ENCODE data around the gene SAMD11.

The SAMD11 gene

DNA sequence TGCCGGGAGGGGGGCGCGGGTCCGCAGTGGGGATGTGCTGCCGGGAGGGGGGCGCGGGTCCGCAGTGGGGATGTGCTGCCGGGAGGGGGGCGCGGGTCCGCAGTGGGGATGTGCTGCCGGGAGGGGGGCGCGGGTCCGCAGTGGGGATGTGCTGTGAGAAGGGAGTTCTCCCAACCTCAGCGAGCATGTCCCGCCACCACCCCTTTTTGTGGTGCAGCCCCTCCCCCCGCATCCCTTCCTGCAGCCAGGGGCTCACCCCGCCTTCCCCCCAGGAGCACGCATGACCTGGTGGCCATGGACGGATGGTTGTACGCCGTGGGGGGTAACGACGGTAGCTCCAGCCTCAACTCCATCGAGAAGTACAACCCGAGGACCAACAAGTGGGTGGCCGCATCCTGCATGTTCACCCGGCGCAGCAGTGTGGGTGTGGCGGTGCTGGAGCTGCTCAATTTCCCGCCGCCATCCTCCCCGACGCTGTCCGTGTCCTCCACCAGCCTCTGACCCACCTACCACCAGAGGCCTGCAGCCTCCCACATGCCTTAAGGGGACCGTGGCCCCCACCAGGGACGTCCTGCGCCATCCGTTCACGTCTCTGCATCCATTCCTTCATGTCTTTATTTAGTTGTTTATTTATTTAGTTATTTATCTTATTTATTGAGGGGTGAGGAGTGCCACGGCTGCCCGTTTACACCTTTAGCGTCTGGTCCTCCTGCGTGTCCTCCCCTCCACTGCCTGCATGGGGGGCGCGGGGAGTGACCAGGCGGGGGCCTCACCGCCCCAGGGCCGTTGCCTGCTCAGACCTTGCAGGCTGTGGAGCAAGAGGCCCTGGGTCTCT lies 41.2 kb downstream of the SAMD11 start:
- no peaks in the 10 kb centered on the region for H3K27me3 ChIP-seq (ENCODE audit: insufficient read depth, low read depth)
- no peak overlapping the region for H3K27ac ChIP-seq
- H3K4me3 ChIP-seq (IDR thresholded peaks at IDR 0.05; ENCODE audit: insufficient read depth, low read depth, low read length) = no peak overlapping the region
- H3K9ac ChIP-seq = no peak overlapping the region
- H3K36me3 ChIP-seq (ENCODE audit: insufficient read depth) = no peaks in the 10 kb centered on the region
- H3K4me1 ChIP-seq (ENCODE audit: low read depth, poor library complexity, severe bottlenecking) = peaks cover 22% of the 10 kb centered on the region
- no peaks in the 10 kb centered on the region for H3K79me2 ChIP-seq (ENCODE audit: insufficient read depth, low read depth)
- no peaks in the 10 kb centered on the region for H4K20me1 ChIP-seq (ENCODE audit: insufficient read depth)
- TF ChIP-seq, protein P1, sequence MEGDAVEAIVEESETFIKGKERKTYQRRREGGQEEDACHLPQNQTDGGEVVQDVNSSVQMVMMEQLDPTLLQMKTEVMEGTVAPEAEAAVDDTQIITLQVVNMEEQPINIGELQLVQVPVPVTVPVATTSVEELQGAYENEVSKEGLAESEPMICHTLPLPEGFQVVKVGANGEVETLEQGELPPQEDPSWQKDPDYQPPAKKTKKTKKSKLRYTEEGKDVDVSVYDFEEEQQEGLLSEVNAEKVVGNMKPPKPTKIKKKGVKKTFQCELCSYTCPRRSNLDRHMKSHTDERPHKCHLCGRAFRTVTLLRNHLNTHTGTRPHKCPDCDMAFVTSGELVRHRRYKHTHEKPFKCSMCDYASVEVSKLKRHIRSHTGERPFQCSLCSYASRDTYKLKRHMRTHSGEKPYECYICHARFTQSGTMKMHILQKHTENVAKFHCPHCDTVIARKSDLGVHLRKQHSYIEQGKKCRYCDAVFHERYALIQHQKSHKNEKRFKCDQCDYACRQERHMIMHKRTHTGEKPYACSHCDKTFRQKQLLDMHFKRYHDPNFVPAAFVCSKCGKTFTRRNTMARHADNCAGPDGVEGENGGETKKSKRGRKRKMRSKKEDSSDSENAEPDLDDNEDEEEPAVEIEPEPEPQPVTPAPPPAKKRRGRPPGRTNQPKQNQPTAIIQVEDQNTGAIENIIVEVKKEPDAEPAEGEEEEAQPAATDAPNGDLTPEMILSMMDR (conservative IDR thresholded peaks at IDR 0.05; ENCODE audit: low read depth, low read length) = no peak
- H3K4me2 ChIP-seq = no peak overlapping the region
- H2AFZ ChIP-seq (ENCODE audit: low read depth) = no peak overlapping the region

DNA sequence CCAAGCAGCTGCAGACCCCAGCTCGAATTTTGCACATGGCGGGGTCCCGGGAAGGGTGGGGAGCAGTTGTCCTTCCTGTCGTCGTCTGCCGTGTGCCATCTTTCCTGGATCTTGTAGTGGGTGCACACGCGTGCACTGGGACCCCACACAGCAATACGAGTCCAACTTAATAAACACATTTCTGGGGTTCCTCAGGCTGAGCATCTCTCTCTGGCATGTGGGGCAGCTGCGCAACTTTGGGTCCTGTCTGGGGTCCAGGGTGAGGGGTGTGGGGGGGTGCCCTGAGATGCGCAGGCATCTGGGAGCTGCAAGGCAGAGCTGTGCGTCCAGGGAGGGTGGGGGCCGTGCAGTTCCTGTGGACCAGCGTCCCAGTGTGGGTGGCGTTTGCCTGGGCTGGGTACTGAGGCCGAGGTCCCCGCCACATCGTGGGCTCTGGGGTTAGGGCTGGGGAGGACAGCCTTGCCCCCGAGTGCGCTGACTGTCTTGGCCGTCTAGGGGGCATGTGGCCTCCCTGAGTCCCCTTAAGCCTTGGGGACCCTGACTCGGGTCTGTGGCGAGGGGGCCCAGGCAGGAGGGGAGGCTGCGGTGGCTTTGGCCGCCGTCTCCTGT lies 41.9 kb downstream of the SAMD11 start:
- no peaks in the 10 kb centered on the region for H3K79me2 ChIP-seq (ENCODE audit: insufficient read depth, low read depth)
- peak overlapping the region; percentile 95; the same call in 1 of the 2 replicates for H2AFZ ChIP-seq (ENCODE audit: low read depth)
- H3K27ac ChIP-seq = no peak overlapping the region
- peak overlapping the region; percentile 99 for H3K4me2 ChIP-seq
- H3K9ac ChIP-seq = peak overlapping the region; percentile 48; the same call in 1 of the 2 replicates
- no peaks in the 10 kb centered on the region for H4K20me1 ChIP-seq (ENCODE audit: insufficient read depth)
- H3K4me3 ChIP-seq (IDR thresholded peaks at IDR 0.05; ENCODE audit: insufficient read depth, low read depth, low read length) = no peak overlapping the region
- TF ChIP-seq, protein P1 (conservative IDR thresholded peaks at IDR 0.05; ENCODE audit: low read depth, low read length) = no peak
- no peaks in the 10 kb centered on the region for H3K27me3 ChIP-seq (ENCODE audit: insufficient read depth, low read depth)
- H3K4me1 ChIP-seq (ENCODE audit: low read depth, poor library complexity, severe bottlenecking) = peaks cover 20% of the 10 kb centered on the region
- no peaks in the 10 kb centered on the region for H3K36me3 ChIP-seq (ENCODE audit: insufficient read depth)

DNA sequence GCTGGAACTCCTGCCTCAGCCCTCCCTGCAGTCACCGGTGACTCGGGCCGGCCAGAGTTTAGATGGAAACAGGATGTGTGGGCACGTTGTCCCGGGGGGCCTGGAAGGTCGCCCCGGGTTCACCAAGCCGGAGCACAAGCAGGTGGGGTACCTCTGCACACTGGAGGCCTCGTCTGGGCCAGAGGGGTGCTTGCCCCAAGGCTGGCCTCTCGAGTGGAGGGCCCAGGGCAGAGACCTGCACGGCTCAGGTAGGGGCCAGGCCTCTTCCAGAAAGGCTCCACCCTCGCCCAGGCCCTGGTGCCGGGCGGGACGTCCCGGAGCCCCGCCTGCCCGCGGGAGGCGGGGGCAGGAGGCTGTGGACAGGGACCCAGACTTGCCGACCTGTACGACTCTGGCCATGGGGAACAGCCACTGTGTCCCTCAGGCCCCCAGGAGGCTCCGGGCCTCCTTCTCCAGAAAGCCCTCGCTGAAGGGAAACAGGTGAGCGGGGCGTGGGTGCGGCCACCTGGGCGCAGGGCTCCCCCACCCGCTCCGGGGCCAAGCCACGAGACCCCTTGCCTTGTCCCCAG lies 42.5 kb downstream of the SAMD11 start, which contains the start of gene PLEKHN1:
Gene PLEKHN1, plus strand, starts transcription at position 348 of the 569 bp plus-strand sequence. Its CDS starts 50 bp downstream, at position 398.
- H3K27ac ChIP-seq = peak within 1 kb of the TSS; percentile 44
- H3K36me3 ChIP-seq (ENCODE audit: insufficient read depth) = no peaks in the 10 kb centered on the region
- H3K79me2 ChIP-seq (ENCODE audit: insufficient read depth, low read depth) = no peaks in the 10 kb centered on the region
- peak within 1 kb of the TSS; percentile 90 for H3K4me3 ChIP-seq (IDR thresholded peaks at IDR 0.05; ENCODE audit: insufficient read depth, low read depth, low read length)
- H3K4me1 ChIP-seq (ENCODE audit: low read depth, poor library complexity, severe bottlenecking) = peaks cover 20% of the 10 kb centered on the region
- peak within 1 kb of the TSS; percentile 95 for H2AFZ ChIP-seq (ENCODE audit: low read depth)
- H3K9ac ChIP-seq = peak within 1 kb of the TSS; percentile 48; the same call in 1 of the 2 replicates
- H3K4me2 ChIP-seq = peak within 1 kb of the TSS; percentile 99
- TF ChIP-seq, protein P1 (conservative IDR thresholded peaks at IDR 0.05; ENCODE audit: low read depth, low read length) = no peak
- no peaks in the 10 kb centered on the region for H4K20me1 ChIP-seq (ENCODE audit: insufficient read depth)
- no peaks in the 10 kb centered on the region for H3K27me3 ChIP-seq (ENCODE audit: insufficient read depth, low read depth)

DNA sequence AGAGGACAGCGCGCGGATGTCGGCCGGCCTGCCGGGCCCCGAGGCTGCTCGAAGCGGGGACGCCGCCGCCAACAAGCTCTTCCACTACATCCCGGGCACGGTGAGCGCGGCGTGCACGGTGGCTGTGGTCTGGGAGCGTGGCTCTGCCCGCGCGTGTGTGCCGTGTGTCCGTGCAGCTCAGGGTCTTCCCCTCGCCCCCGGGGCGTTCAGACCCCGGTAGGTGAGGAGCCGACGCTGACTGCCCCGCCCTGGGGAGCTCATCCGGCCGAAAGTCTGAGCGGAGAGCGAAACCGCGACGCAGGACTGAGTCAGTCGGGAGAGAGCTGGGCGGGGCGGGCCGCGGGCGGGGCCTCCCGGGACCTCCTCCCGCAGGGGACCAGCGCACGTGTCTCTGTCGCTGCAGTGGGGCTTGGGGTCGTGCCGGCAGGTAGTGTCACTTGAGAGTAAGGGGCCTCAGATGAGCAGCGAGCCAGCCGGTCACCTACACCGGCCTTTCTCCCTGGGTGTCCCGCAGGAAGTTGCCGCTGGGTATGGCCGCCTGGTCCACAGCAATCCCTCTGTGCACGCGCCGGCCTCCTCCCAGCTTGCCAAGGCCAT lies 43.1 kb downstream of the SAMD11 start:
- H3K36me3 ChIP-seq (ENCODE audit: insufficient read depth) = no peaks in the 10 kb centered on the region
- peak overlapping the region; percentile 99 for H3K4me2 ChIP-seq
- H3K4me3 ChIP-seq (IDR thresholded peaks at IDR 0.05; ENCODE audit: insufficient read depth, low read depth, low read length) = peak overlapping the region; percentile 90
- TF ChIP-seq, protein P1 (conservative IDR thresholded peaks at IDR 0.05; ENCODE audit: low read depth, low read length) = no peak
- H3K27me3 ChIP-seq (ENCODE audit: insufficient read depth, low read depth) = no peaks in the 10 kb centered on the region
- peak overlapping the region; percentile 48; the same call in 1 of the 2 replicates for H3K9ac ChIP-seq
- peak overlapping the region; percentile 44 for H3K27ac ChIP-seq
- no peaks in the 10 kb centered on the region for H4K20me1 ChIP-seq (ENCODE audit: insufficient read depth)
- peak overlapping the region; percentile 95 for H2AFZ ChIP-seq (ENCODE audit: low read depth)
- H3K79me2 ChIP-seq (ENCODE audit: insufficient read depth, low read depth) = no peaks in the 10 kb centered on the region
- peaks cover 20% of the 10 kb centered on the region for H3K4me1 ChIP-seq (ENCODE audit: low read depth, poor library complexity, severe bottlenecking)
